Bronchial epithelial cell (primary cell): ENCODE data around the gene RASGRF2. TPM values are rescaled to one million over a fixed set of nuclear protein-coding genes. Genes with fewer than 3 reads are reported as not detected.
A peak's percentile ranks its signal among the peaks of the same experiment; 100 is the strongest.

ENCODE experiments used
- DNase-seq: peaks from one replicate; pipeline ENCODE4 v3.0.0-alpha.2; 2010; ENCODE audit warnings: low read depth
- FAIRE-seq: peaks from 2 replicates; lab custom pipeline; 2011; peaks lifted over from hg19 to GRCh38; lab: Jason Lieb, UNC
- H3K27me3 ChIP-seq: 2 replicates; pipeline ENCODE4 v1.5.1; 2011; ENCODE audit warnings: low read length; ENCODE audit not compliant: control insufficient read depth, insufficient read depth
- H3K36me3 ChIP-seq: 2 replicates; pipeline ENCODE4 v1.5.1; 2011; ENCODE audit warnings: low read length; ENCODE audit not compliant: control insufficient read depth, insufficient read depth
- H3K4me3 ChIP-seq: 2 replicates; pipeline ENCODE4 v1.5.1; 2011; ENCODE audit warnings: mild to moderate bottlenecking, low read depth, low read length, control low read depth
- CTCF ChIP-seq: IDR thresholded peaks from 2 replicates; pipeline ENCODE4 v1.5.1; 2011; ENCODE audit warnings: mild to moderate bottlenecking, moderate library complexity, low read length, control low read depth, inconsistent platforms; ENCODE audit not compliant: insufficient read depth, severe bottlenecking
- total RNA-seq: library from RNA; depleted of rRNA; stranded (reverse); fragments of >200 nt; gene quantifications from 2 replicates; pipeline ENCODE4 v1.2.1, GENCODE V29; 2014

Gene RASGRF2
- total RNA-seq, 1 donor from 2014 or later: 0.53 TPM

- no peak for TF ChIP-seq CTCF
- DNase-seq (no peak), FAIRE-seq (no peak)
- Histone ChIP-seq H3K36me3 (no peaks in the 10 kb centered on the region), H3K4me3 (peak overlapping the region; percentile 31), H3K27me3 (peaks cover 8% of the 10 kb centered on the region)
These were observed 590 bp downstream of the RASGRF2 start for GRCh38 chr5:80960531-80961375.

- no peak overlapping the region for H3K4me3 ChIP-seq
- no peak for DNase-seq
- no peak for FAIRE-seq
- H3K27me3 ChIP-seq: peaks cover 8% of the 10 kb centered on the region
- no peaks in the 10 kb centered on the region for H3K36me3 ChIP-seq
- no peak for TF ChIP-seq CTCF
These were observed 1.5 kb downstream of the RASGRF2 start for GRCh38 chr5:80961376-80962281.

- TF ChIP-seq CTCF: no peak
- DNase-seq: no peak
- FAIRE-seq: no peak
- no peaks in the 10 kb centered on the region for H3K36me3 ChIP-seq
- peaks cover 8% of the 10 kb centered on the region for H3K27me3 ChIP-seq
- no peak overlapping the region for H3K4me3 ChIP-seq
These were observed 2.7 kb downstream of the RASGRF2 start for GRCh38 chr5:80962630-80963520.

GRCh38 chr5:80963521-80963895, 3.3 kb downstream of the RASGRF2 start:
- peaks cover 8% of the 10 kb centered on the region for H3K27me3 ChIP-seq
- FAIRE-seq (no peak), DNase-seq (no peak)
- TF ChIP-seq CTCF: no peak
- H3K4me3 ChIP-seq: no peak overlapping the region
- no peaks in the 10 kb centered on the region for H3K36me3 ChIP-seq

GRCh38 chr5:80963966-80964481, 3.9 kb downstream of the RASGRF2 start:
- FAIRE-seq (no peak), DNase-seq (no peak)
- no peak for TF ChIP-seq CTCF
- H3K27me3 ChIP-seq: peaks cover 8% of the 10 kb centered on the region
- H3K36me3 ChIP-seq: no peaks in the 10 kb centered on the region
- H3K4me3 ChIP-seq: no peak overlapping the region
